Upper lobe of left lung (tissue), 6 donors: ENCODE data around the gene SHC2. TPM values are rescaled to one million over a fixed set of nuclear protein-coding genes. Genes with fewer than 3 reads are reported as not detected.

Experiments used
- ATAC-seq, 2 donors: fragments of 200-7000 bp; cut with Tn5 transposase; one replicate each; pipeline ENCODE4 v1.9.1; 2022; ENCODE audit warnings: mild to moderate bottlenecking in 2 of 2, moderate library complexity in 2 of 2; ENCODE audit not compliant: low FRiP score in 2 of 2
- DNase-seq, 2 donors: peaks; one replicate each; pipeline ENCODE4 v3.0.0-alpha.2; 2019 to 2020
- H3K27ac ChIP-seq, 4 donors: fragments of 200-600 bp; sonication (generic); one replicate each; pipeline ENCODE4 v1.5.1; 2016 to 2019
- H3K27me3 ChIP-seq, 4 donors: fragments of 200-600 bp; sonication (generic); one replicate each; pipeline ENCODE4 v1.5.1; 2017 to 2019
- H3K36me3 ChIP-seq, 4 donors: fragments of 200-600 bp; sonication (generic); one replicate each; pipeline ENCODE4 v1.5.1; 2016 to 2019
- H3K4me1 ChIP-seq, 4 donors: fragments of 200-600 bp; sonication (generic); one replicate each; pipeline ENCODE4 v1.5.1; 2018 to 2019
- H3K4me3 ChIP-seq, 4 donors: fragments of 200-600 bp; sonication (generic); one replicate each; pipeline ENCODE4 v1.5.1; 2017 to 2019; ENCODE audit warnings: mild to moderate bottlenecking in 2 of 4, moderate library complexity in 1 of 4
- H3K9me3 ChIP-seq, 4 donors: fragments of 200-600 bp; sonication (generic); one replicate each; pipeline ENCODE4 v1.5.1; 2018 to 2019
- EP300 ChIP-seq, 4 donors: sonication (generic); formaldehyde crosslinking; IDR thresholded peaks; one replicate each; pipeline ENCODE4 v1.5.1; 2017; ENCODE audit warnings: antibody characterized with exemption in 4 of 4, control low read depth in 2 of 4
- POLR2A ChIP-seq, 4 donors: fragments of 450-650 bp; IDR thresholded peaks; one replicate each; pipeline ENCODE4 v1.5.1; 2016 to 2017; ENCODE audit warnings: antibody characterized with exemption in 4 of 4, mild to moderate bottlenecking in 2 of 4
- POLR2AphosphoS5 ChIP-seq, 2 donors: sonication (generic); formaldehyde crosslinking; IDR thresholded peaks; one replicate each; pipeline ENCODE4 v1.5.1; 2017; ENCODE audit warnings: antibody characterized with exemption in 2 of 2
- WGBS, 2 donors: methylation state at CpG; one replicate each; pipeline ENCODE4 v1.1.5; 2017 to 2018; 5-methylcytosine and 5-hydroxymethylcytosine counted together
- total RNA-seq, 6 donors: library from RNA; depleted of rRNA in 4 of 6; stranded (reverse); fragments of >200 nt in 4 of 6; gene quantifications; one replicate each; pipeline versions ENCODE4 v1.1.0 to v1.2.1, GENCODE V29; 2016 to 2021
- TF ChIP-seq, protein P1 (sequence below), 6 experiments: fragments of 450-650 bp in 4 of 6; fragments of 200-600 bp in 2 of 6; sonication (generic) in 2 of 6; IDR thresholded peaks; one replicate each; pipeline ENCODE4 v1.5.1; 2016 to 2019; ENCODE audit warnings: antibody characterized with exemption in 6 of 6
- donor health status: DM: no; HTN: no; CAD: no; lungs with moderate emphysema.
- donor health status: DM: no; HTN: yes; CAD: no; lungs with severe emphysema.

SHC2 gene
- total RNA-seq, 6 donors from 2014 or later, result 10.5 to 104 (median 22.5) TPM

DNA sequence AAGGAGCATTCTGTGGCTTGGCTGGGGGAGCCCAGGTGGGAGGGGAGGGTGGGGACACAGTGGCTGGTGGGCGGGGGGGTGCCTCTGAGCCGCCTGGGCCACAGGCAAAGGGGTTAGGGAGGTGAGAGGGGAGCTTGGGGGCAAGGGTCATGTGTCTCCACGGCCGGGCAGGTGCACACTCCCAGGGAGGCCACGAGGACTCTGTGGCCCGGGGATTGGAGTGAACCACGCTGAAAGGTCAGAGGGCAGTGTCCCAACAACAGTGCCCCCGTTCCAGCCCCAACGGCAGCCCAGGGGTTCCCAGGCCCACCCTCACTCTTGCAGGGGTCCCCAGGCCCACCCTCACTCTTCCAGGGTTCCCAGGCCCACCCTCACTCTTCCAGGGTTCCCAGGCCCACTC is 61.5 kb downstream of the SHC2 start:
- H3K4me3 ChIP-seq, result no peak overlapping the region
- H3K27ac ChIP-seq, result no peak overlapping the region
- WGBS, 2 donors, result 90 to 94% methylated on average over 2 to 7 of the region's 9 CpGs
- ATAC-seq (no peak), DNase-seq (peak in 1 of 2 donors; percentile 12)
- TF ChIP-seq POLR2A (IDR thresholded peaks at IDR 0.05) (no peak), POLR2AphosphoS5 (IDR thresholded peaks at IDR 0.05) (no peak), EP300 (IDR thresholded peaks at IDR 0.05) (no peak)
- TF ChIP-seq, protein P1, sequence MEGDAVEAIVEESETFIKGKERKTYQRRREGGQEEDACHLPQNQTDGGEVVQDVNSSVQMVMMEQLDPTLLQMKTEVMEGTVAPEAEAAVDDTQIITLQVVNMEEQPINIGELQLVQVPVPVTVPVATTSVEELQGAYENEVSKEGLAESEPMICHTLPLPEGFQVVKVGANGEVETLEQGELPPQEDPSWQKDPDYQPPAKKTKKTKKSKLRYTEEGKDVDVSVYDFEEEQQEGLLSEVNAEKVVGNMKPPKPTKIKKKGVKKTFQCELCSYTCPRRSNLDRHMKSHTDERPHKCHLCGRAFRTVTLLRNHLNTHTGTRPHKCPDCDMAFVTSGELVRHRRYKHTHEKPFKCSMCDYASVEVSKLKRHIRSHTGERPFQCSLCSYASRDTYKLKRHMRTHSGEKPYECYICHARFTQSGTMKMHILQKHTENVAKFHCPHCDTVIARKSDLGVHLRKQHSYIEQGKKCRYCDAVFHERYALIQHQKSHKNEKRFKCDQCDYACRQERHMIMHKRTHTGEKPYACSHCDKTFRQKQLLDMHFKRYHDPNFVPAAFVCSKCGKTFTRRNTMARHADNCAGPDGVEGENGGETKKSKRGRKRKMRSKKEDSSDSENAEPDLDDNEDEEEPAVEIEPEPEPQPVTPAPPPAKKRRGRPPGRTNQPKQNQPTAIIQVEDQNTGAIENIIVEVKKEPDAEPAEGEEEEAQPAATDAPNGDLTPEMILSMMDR (IDR thresholded peaks at IDR 0.05), result no peak
- H3K4me1 ChIP-seq, result peaks cover 0 to 2% (median 0%) of the 10 kb centered on the region in 4 donors
- no peaks in the 10 kb centered on the region for H3K36me3 ChIP-seq
- no peaks in the 10 kb centered on the region for H3K27me3 ChIP-seq
- peaks cover 0 to 4% (median 0%) of the 10 kb centered on the region in 4 donors for H3K9me3 ChIP-seq

DNA sequence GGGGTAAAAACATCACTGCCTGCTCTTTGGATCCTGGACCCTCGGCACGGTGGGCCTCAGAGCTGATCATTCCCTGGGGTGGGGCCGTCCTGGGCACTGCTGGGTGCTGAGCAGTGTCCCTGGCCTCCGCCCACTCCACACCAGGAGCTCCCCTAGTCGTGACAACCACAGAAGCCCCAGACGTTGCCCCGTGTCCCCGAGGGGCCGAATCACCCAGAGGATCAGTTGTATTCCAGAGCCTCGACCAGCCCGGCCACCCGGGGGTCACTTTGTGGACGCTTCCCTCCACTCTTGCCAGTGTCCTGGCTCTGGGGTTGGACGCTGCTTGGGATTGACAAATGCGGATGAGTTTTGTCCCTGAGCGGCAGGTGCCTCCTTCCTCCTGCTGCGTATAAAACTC is 62.1 kb downstream of the SHC2 start:
- no peaks in the 10 kb centered on the region for H3K27me3 ChIP-seq
- H3K27ac ChIP-seq, result no peak overlapping the region
- peaks cover 0 to 2% (median 0%) of the 10 kb centered on the region in 4 donors for H3K4me1 ChIP-seq
- peak in 1 of 2 donors; percentile 12 for DNase-seq
- ATAC-seq, result no peak
- no peak for TF ChIP-seq POLR2A (IDR thresholded peaks at IDR 0.05)
- no peak for TF ChIP-seq EP300 (IDR thresholded peaks at IDR 0.05)
- TF ChIP-seq, protein P1 (IDR thresholded peaks at IDR 0.05), result no peak
- TF ChIP-seq POLR2AphosphoS5 (IDR thresholded peaks at IDR 0.05), result no peak
- peaks cover 0 to 4% (median 0%) of the 10 kb centered on the region in 4 donors for H3K9me3 ChIP-seq
- WGBS, 2 donors, result 73% methylated on average over 14 of the region's 17 CpGs; no CpG with 5 or more reads in 1 of the 2 donors
- no peak overlapping the region for H3K4me3 ChIP-seq
- H3K36me3 ChIP-seq, result no peaks in the 10 kb centered on the region

DNA sequence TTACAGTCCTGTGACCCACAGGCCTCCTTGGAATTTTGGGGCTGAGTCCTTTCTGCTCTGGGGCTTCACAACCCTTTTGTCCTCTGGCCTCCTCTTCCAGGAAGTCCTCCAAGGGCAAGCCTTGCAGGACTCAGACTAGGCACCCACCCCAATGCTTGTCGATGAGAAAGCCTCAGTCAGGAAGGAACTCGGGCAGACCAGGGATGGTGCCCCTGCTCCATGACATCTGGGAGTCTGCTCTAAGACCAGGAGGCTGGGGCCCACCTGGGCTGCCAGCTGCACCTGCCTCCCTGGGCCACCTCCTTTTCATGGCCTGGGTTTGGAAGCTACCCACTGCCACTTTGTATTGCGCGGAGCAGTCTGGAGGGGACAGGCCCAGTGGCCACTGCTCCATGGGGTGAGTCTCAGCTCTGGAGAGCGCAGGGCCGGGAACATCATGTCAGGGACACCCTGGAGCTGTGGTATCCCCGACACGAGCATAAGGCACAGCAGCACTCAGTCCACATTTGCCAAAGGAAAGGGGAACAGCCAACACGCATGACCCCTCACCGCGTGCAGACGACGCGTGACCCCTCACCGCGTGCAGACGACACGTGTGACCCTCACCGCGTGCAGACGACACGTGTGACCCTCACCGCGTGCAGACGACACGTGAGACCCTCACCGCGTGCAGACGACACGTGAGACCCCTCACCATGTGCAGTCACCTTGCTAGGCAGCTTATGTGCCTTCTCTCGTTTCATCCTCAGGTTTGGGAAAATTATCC is 62.7 kb downstream of the SHC2 start:
- peaks cover 0 to 2% (median 0%) of the 10 kb centered on the region in 4 donors for H3K4me1 ChIP-seq
- H3K27ac ChIP-seq, result no peak overlapping the region
- peak in 1 of 2 donors; percentile 15 for DNase-seq
- H3K36me3 ChIP-seq, result no peaks in the 10 kb centered on the region
- no peaks in the 10 kb centered on the region for H3K27me3 ChIP-seq
- no peak overlapping the region for H3K4me3 ChIP-seq
- H3K9me3 ChIP-seq, result peaks cover 0 to 4% (median 0%) of the 10 kb centered on the region in 4 donors
- TF ChIP-seq EP300 (IDR thresholded peaks at IDR 0.05) (no peak), POLR2AphosphoS5 (IDR thresholded peaks at IDR 0.05) (no peak), POLR2A (IDR thresholded peaks at IDR 0.05) (no peak)
- TF ChIP-seq, protein P1 (IDR thresholded peaks at IDR 0.05), result no peak
- ATAC-seq, result peak in 1 of 2 donors; percentile 26
- 88 to 91% methylated on average over 23 to 31 of the region's 31 CpGs for WGBS, 2 donors

DNA sequence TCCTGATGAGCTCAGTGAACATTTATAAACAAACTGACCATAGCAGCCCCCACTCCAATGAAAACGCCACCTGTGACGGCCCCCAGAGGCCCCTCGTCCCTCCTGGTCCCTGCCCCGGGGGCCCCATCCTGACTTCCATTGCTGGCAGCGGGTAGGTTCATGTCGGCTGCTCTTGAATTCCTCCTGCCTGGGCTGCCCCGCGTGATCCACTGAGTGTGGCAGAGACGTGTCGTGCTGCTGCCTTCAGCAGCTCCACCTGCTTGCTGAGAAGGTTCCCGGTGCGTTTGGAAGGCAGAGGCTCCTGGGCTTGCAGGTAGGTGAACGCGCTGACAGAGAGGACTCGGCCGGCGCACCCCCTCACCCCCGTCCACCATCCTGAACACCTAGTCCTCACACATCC is 63.5 kb downstream of the SHC2 start:
- WGBS, 2 donors, result 16 to 69% methylated on average over 4 to 17 of the region's 18 CpGs
- DNase-seq, result peak in 1 of 2 donors; percentile 19
- peaks cover 0 to 4% (median 0%) of the 10 kb centered on the region in 4 donors for H3K9me3 ChIP-seq
- H3K4me3 ChIP-seq, result no peak overlapping the region
- H3K27me3 ChIP-seq, result no peaks in the 10 kb centered on the region
- TF ChIP-seq POLR2AphosphoS5 (IDR thresholded peaks at IDR 0.05), result no peak
- TF ChIP-seq, protein P1 (IDR thresholded peaks at IDR 0.05), result no peak
- TF ChIP-seq POLR2A (IDR thresholded peaks at IDR 0.05), result no peak
- no peak for TF ChIP-seq EP300 (IDR thresholded peaks at IDR 0.05)
- H3K4me1 ChIP-seq, result peaks cover 0 to 2% (median 0%) of the 10 kb centered on the region in 4 donors
- no peak for ATAC-seq
- H3K36me3 ChIP-seq, result no peaks in the 10 kb centered on the region
- H3K27ac ChIP-seq, result no peak overlapping the region
